Measurements from ENCODE around the gene PACS1. TPM values are rescaled to one million over a fixed set of nuclear protein-coding genes. Genes with fewer than 3 reads are reported as not detected.

Gene PACS1
- total RNA-seq, 2 experiments from 2014 or later = 76.3 to 78.3 TPM

- POLR2A ChIA-PET = interaction anchor here (1.0 to 1.8 kb wide), 2 partner anchors 11 to 22 kb away, joined by 3 to 6 read pairs; no protein-coding TSS in a partner anchor
- intact Hi-C loops (cut with micrococcal nuclease) = no loop called here
- H3K27ac Mint-ChIP-seq = peak overlapping the region; percentile 90
- no peak for DNase-seq
- peak overlapping the region; percentile 18 for H3K4me3 Mint-ChIP-seq
- CTCF ChIA-PET = no interaction called here
- H3K36me3 Mint-ChIP-seq (ENCODE audit: low read depth) = peaks cover 45% of the 10 kb centered on the region
- H3K4me1 Mint-ChIP-seq (ENCODE audit: low read depth) = peaks cover 78% of the 10 kb centered on the region
- H3K9me3 Mint-ChIP-seq = peaks cover 4% of the 10 kb centered on the region
- TF ChIP-seq CTCF (IDR thresholded peaks at IDR 0.05) = no peak
- no peak for ATAC-seq
- H3K27me3 Mint-ChIP-seq = no peaks in the 10 kb centered on the region
Observed at GRCh38 chr11:66104057-66104638, 34.1 kb downstream of the PACS1 start.

GRCh38 chr11:66106786-66107599 is 36.9 kb downstream of the PACS1 start:
- ChIA-PET POLR2A (interaction anchor here (1.0 to 1.5 kb wide), 5 partner anchors 10 to 161 kb away, joined by 3 to 5 read pairs (median 3); partner anchors contain the start of genes PACS1 and RAB1B), CTCF (interaction anchor here (1.1 kb wide), 1 partner anchor 19 kb away, joined by 8 read pairs; no protein-coding TSS in a partner anchor)
- DNase-seq = peak; percentile 80
- peak; percentile 71 for ATAC-seq
- TF ChIP-seq CTCF (IDR thresholded peaks at IDR 0.05) = no peak
- Mint-ChIP-seq H3K9me3 (peaks cover 4% of the 10 kb centered on the region), H3K27ac (peak overlapping the region; percentile 93), H3K27me3 (no peaks in the 10 kb centered on the region), H3K4me1 (ENCODE audit: low read depth) (peaks cover 85% of the 10 kb centered on the region), H3K4me3 (peak overlapping the region; percentile 15), H3K36me3 (ENCODE audit: low read depth) (peaks cover 38% of the 10 kb centered on the region)
- intact Hi-C loops (cut with micrococcal nuclease) = no loop called here

- DNase-seq (no peak), ATAC-seq (peak; percentile 46)
- CTCF ChIA-PET = interaction anchor here (0.7 to 2.2 kb wide), 6 partner anchors 9 to 63 kb away, joined by 3 to 9 read pairs (median 4); no protein-coding TSS in a partner anchor
- Mint-ChIP-seq H3K36me3 (ENCODE audit: low read depth) (peaks cover 37% of the 10 kb centered on the region), H3K4me1 (ENCODE audit: low read depth) (peaks cover 88% of the 10 kb centered on the region), H3K27ac (peak overlapping the region; percentile 93), H3K9me3 (peaks cover 4% of the 10 kb centered on the region), H3K4me3 (no peak overlapping the region), H3K27me3 (no peaks in the 10 kb centered on the region)
- TF ChIP-seq CTCF (IDR thresholded peaks at IDR 0.05) = no peak
- intact Hi-C loops (cut with micrococcal nuclease) = no loop called here
- POLR2A ChIA-PET = interaction anchor here (0.6 to 1.5 kb wide), 8 partner anchors 9 to 160 kb away, joined by 3 to 5 read pairs (median 3); partner anchors contain the start of genes PACS1 and RAB1B
Observed at GRCh38 chr11:66107600-66108510, 37.8 kb downstream of the PACS1 start.

- intact Hi-C loops (cut with micrococcal nuclease) = no loop called here
- H3K9me3 Mint-ChIP-seq = peaks cover 2% of the 10 kb centered on the region
- H3K36me3 Mint-ChIP-seq (ENCODE audit: low read depth) = peaks cover 29% of the 10 kb centered on the region
- DNase-seq (no peak), ATAC-seq (peak; percentile 48)
- peak overlapping the region; percentile 93 for H3K27ac Mint-ChIP-seq
- ChIA-PET CTCF (interaction anchor here (1.2 to 2.2 kb wide), 4 partner anchors 25 to 86 kb away, joined by 3 to 9 read pairs (median 4); no protein-coding TSS in a partner anchor), POLR2A (interaction anchor here (0.9 kb wide), 1 partner anchor 28 kb away, joined by 5 read pairs; no protein-coding TSS in a partner anchor)
- peaks cover 92% of the 10 kb centered on the region for H3K4me1 Mint-ChIP-seq (ENCODE audit: low read depth)
- no peak overlapping the region for H3K4me3 Mint-ChIP-seq
- no peaks in the 10 kb centered on the region for H3K27me3 Mint-ChIP-seq
- no peak for TF ChIP-seq CTCF (IDR thresholded peaks at IDR 0.05)
Observed at GRCh38 chr11:66109294-66109693, 39.2 kb downstream of the PACS1 start.

Measured in activated CD8-positive, alpha-beta T cell treated with anti-CD3 and anti-CD28 coated beads for 36 hours (primary cell).